ENCODE data around the gene TERB2.

GRCh38 chr15:45027220-45027619 lies 70.7 kb downstream of the TERB2 start:
- TF ChIP-seq CTCF (conservative IDR thresholded peaks at IDR 0.05) (no peak), EZH2 (IDR thresholded peaks at IDR 0.05; ENCODE audit: low read depth) (no peak)

Measured in PC-9 (cell line).